Pons (tissue), 1 donor: Measurements from ENCODE around the gene AARS2.
"Not testable (repeated sequence)": the region's sequence is repeated elsewhere in the genome, so short reads cannot be mapped to it uniquely, and the experiment has no call there.

Source experiments
- DNase-seq: peaks from one replicate; pipeline ENCODE4 v3.0.0-alpha.2; 2016; ENCODE audit warnings: low spot score

Gene AARS2

DNA sequence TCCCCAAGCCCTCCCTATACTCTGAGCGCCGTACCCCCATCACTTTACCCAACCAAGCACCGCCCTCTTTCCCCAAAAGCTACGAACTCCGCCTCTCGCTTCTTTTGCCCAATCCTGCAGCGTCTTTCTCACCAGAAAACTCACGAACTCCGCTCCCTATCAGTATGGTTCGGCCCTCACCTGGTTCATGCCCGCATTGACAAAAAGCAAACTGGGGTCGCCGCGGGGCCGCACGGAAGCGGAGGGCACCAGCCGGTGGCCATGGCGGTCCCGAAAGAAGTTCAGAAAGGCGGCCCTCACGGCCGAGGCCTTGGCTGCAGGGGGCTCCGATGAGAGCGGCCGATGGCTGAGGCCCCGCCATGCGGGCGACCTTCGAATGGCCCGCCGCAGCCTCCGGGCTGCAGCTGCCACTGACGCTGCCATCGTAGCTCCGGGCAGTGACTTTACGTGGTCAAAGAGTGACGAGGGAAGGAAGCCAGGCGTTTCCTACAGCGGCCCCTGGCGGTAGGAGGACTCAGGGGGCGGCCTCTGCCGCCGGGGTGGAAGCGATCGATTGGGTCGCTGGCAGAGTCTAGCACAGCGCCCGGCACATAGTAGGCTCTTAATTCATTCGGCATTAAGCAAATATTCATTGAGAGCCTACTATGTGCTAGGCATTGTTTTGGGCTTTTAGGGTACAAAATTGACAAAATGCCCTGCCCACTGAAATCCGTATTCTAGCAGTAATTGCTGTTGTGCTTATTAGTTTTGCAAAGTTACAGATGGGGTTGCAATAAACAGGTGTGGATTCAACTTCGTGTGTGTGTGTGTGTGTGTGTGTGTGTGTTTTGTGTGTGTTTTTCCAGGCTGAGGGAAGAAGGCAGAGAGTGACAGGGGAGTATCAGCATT is at the start of gene AARS2:
Gene AARS2 (minus strand): TSS at position 447 of the 888 bp plus-strand sequence. CDS start 24 bp downstream, at position 423.
- DNase-seq: peak; percentile 74

DNA sequence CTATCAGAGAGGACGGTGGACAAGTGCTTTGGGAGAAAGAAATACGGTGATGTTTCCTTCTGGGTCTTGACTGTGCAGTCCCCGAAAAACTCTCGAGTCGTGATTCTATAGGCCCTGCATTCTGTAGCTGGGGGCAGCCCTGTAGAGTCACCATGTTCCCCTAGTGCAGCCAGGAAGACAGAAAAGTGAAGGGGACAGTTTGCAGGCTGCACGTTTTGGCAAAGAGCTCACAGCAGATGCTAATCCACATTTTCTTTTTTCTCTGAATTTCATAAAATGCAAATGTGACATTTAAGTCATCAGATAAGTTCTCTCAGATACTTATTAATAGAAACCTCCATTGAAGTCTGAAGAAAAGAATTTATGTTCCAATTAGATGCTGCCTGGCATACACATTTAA is 48.8 kb upstream of the AARS2 start:
- DNase-seq: no peak

DNA sequence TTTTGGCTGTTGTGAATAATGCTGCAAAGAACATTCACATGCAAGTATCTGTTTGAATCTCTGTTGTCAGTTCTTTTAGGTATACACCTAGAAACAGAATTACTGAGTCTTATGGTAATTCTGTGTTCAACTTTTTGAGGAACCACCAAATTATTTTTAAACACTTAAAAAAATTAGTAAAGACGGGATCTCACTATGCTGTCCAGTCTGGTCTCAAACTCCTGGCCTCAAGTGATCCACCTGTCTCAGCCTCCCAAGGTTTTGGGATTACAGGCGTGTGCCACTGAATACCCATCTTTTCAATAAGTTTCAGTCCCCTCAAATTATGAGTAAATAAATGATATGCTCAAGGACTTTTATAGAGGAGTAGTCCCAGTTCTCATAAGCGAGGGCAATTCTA is 46.8 kb upstream of the AARS2 start:
- DNase-seq: no peak

DNA sequence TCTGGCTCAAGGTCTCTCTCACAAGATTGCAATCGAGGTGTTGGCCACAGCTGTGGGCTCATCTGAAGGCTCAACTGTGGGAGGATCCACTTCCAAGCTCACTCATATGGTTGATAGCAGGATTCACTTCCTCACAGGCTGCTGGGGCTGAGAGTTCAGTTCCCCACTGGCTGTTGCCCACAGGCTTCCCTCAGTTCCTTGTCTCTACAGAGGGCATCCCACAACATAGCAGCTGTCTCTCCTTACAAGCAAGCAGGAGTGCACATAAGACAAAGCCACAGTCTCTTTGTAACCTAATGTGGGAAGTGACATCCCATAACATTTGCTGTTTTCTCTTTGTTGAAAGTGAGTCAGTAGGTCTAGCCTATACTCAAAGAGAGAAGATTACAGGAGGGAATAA is 43.3 kb upstream of the AARS2 start:
- no peak for DNase-seq

DNA sequence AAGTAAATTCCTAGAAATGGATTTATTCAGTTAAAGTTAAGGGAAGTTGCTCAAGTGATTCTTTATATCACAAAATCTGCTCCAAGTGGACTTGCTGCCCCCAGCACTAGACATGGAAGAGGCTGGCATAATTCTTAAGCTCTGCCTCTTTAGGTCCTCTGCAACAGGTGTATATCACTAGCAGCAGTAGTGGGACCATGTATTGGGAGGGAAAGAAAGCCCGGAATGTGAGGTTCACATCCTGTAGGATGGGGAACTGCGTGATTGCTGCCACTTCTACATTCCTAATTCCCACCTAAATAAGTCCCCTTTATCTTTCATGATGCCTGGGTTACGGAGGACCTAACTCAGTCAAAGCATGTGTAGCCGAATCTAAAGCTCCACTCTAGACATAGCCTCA is 42.5 kb upstream of the AARS2 start:
- no peak for DNase-seq

DNA sequence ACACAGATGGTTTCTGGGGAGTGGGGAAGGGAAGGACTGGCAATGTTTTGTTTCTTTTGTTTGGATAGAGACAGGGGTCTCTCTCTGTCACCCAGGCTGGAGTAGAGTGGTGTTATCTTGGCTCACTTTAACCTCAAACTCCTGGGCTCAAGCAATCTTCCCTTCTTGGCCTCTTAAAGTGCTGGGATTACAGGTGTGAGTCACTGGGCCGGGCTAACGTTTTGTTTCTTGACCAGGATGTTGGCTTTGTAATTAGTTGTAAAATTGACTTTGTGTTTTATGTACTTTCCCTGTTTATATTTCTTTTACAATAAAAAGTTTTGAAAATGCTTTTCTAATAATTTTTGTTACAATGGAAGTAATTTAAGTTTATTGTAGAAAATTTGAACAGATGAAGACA is 40.2 kb upstream of the AARS2 start:
- DNase-seq: no peak

DNA sequence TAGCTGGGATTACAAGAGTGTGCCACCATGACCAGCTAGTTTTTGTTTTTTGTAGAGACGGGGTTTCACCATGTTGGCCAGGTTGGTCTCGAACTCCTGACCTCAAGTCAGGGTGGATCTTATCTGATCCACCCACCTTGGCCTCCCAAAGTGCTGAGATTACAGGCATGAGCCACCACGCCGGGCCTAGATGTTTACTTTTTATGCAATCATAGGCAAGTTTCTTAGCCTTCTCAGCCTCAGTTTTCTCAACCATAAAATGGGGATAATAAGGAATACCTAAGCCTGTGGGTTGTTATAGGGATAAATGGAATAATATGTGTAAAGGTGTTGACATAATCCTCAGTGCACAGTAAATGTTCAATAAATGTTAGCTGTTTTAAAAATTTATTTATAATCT is 39.1 kb upstream of the AARS2 start:
- DNase-seq: no peak

DNA sequence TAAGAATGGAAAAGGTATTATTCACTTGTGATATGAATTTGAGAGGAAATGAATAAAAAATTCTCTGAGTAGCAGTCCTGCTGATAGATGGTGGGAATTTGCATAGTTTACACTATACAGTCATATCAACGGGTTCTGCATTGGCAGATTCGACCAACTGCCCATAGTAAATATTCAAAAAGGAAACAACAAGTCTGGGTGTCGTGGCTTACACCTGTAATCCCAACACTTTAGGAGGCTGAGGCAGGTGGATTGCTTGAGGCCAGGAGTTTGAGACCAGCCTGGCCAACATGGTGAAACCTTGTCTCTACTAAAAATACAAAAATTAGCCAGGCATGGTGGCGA is 37.5 kb upstream of the AARS2 start:
- DNase-seq: not testable (repeated sequence)

DNA sequence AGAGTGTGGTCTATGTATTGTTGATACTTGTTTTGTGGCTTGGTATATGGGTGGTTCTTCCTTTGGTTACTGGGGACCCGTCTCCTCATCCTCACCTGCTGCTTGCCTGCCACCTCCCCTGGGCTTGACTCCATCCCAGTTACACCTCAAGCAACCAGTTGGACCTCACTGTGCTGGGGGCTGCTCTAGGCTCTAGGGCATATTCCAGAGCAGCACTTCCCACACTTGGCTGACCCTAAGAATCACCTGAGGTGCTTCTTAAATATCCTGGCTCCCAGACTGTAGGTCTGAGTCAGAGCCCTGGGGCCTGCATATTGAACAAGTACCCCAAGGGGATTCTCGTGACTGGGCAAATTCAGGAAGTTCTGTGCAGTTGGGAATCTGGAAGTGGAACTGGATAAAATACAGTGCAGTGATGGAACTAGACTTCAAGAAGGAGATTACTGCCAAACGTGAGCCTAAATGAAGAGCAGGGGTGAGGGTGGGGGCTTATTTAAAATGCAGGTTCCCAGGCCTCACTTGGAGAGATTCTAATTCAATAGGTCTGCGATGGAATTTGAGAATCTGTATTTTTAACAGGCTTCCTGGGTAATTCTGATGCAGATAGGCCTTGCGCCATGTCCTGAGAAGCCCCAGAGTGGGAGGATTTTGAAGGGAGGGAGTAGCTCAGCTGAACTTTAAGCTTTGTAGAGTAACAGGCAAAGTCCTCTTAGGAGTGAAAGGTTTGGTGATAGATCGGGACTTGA is 36.9 kb upstream of the AARS2 start:
- DNase-seq: no peak

DNA sequence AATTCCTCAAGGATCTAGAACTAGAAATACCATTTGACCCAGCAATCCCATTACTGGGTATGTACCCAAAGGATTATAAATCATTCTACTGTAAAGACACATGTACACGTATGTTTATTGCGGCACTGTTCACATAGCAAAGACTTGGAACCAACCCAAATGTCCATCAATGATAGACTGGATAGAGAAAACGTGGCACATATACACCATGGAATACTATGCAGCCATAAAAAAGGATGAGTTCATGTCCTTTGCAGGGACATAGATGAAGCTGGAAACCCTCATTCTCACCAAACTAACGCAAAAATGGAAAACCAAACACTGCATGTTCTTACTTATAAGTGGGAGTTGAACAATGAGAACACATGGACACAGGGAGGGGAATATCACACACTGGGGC is 33.7 kb upstream of the AARS2 start:
- not testable (repeated sequence) for DNase-seq

DNA sequence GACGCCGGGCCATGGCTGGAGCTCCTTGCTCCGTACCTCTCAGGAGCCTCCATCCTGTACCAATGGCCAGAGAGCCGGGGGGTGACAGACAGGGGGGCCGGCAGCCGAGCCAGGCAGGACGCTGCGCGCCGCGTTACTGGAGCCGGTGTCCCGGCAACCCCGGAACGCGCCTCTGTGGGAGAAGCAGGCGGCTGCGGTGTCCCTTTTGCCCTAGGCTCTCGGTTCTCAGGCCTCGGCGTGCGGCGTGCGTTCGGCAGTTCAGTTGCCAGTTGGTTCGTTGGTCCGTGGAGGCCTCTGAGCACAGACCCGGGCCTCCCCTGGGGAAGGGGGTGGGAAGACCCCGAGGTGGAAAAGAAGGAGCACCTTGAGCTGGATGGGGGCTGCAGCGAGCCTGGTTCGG is 29.3 kb upstream of the AARS2 start, which contains the start of gene SPATS1:
Gene SPATS1 (plus strand): TSS at position 162 of the 400 bp plus-strand sequence. CDS start 446 bp downstream, outside the sequence.
- no peak for DNase-seq

DNA sequence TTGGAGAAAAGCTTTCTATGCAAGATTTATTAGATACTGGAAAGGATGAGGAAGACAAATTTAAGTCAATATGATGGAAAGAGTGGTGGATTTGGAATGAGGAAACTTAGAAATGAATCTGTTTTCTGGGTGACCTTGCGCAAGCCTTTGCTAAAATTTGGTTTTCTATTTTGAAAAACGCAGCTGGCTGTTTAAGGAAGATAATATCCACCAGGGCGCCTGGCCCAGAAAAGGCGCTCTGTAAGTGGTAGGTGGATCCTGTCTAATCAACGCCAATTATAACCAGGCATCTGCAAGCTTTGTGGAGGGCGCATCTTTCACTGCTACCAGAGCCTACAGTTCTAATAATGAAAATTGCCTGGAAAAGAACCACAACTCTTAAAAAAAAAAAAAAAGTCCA is 28.9 kb upstream of the AARS2 start:
- DNase-seq: no peak

DNA sequence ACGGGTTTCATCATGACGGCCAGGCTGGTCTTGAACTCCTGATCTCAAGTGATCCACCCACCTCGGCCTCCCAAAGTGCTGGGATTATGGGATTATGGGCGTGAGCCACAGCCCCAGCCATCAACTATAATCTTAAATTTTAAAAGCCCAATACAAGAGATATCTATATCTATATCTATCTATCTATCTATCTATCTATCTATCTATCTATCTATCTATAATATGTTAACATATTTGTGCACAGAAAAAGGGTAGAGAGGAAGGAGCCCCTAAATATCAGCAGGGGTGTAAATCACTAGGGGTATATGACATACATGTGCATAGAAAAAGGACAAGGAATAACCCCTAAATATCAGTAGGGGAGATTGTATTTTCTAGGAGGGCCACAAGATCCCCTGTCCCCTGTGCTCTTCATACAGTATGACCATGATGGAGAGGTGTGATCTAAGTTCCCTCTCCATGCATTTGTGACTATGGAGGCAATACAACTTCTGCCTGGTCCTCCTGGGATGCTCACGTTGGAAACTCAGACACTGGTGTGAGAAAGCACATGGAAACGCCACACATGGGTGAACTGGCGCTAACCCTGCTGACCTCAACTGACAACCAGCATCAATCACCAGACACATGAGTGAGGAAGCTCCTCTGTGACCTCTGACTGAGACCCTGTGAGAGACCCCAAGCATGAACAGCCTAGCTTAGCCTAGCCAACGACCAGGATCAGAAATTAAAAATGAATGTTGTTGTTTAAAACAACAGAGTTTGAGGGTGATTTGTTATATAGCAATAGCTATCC is 28.1 kb upstream of the AARS2 start:
- DNase-seq: no peak

DNA sequence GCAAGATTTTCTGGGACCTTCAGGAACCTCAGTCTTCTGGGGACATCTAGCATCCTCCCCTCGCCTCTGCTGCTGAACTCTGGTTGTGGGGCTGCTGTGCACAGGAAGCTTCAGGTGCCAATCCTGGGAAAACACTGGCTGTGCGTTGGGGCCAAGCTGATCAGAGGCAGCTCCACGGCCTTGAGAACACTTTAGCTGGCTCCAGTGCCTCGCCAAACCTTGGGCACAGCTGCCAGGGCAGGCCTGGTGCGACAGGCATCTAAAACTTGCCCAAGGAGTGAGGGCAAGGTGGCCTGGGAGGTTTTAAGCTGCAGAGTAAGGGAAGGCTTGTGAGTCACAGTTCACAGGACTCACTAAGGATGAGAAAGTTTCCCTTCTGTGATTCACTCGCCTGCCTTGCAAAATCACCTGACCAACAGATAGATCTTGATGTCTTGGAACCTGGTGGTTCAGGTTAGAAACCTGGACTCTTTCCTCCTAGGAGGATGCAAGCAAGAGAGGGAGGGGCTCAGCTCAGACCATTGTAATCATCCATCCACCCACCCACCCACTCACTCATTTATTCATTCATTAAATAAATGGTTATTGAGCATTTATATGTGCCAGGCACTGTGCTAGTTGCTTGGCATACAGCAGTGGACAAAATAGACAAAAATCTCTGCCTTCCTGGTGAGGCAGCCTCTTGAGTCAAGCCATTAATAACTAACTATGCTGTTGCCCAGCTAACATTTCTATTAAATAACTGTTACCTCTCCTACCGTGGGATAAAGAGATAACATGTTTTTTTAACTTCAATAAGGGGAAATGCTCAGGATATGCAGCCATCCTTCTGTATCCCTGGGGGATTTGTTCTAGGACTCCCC is 26.8 kb upstream of the AARS2 start:
- no peak for DNase-seq

DNA sequence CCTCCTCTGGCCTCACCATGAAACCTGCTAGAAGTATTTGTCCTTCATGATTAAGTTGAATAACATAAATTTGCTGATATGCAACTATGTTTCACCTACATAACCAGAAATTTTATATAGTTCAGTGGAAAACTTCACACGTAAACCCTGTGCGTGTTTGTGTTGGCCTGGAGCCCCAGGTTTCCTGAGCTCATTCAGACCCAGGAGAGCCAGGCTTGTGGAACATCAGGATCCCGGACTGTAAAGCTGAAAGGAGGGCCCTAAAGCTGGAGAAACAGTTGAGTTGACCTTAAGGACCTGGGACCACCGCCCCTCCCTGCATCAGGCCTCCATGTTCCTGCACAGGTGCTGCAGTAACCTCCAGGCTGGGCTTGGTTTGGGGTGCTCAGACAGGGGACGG is 26.2 kb upstream of the AARS2 start:
- no peak for DNase-seq

DNA sequence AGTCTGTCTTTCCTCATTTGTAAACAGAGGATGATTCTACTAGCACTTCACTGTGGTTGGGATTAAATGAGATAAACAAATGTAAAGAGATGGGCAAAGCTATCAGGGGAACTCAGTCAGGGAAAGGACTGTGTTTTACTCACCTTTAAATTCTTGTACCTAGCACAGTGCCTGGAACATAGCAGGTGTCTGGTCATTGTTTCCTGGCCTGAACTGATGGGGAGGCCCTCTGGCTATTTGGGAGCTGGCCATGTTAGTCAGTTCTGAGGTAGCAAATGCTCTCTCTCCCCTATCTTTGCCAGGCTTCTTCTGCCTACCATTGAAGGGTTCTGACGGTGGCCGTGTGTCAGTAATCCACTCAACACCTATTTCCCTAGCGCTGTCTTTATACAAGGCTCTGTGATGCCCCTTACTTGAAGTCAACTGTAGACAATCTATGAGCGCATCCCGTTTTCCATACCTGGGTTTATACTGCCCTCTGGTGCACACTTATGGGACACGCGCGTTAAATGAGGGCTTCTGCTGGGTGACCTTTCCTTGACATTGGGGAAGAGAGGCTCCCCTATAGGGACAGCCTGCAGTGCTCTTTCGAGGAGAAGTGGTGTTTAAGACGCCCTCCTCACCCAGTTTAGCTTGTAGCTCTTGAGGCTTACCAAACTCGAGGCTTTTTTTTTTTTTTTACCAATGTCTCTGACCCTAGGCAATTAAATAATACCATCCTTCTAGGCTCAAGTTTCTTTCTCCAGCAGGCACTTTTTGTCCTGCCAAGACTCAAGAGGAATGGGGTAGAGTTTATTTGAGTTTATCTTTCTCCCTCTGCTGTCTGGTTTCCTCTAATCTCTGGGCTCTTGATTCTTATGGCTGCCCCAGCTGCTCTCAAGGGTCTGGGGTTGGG is 25.3 kb upstream of the AARS2 start:
- DNase-seq: peak; percentile 80

DNA sequence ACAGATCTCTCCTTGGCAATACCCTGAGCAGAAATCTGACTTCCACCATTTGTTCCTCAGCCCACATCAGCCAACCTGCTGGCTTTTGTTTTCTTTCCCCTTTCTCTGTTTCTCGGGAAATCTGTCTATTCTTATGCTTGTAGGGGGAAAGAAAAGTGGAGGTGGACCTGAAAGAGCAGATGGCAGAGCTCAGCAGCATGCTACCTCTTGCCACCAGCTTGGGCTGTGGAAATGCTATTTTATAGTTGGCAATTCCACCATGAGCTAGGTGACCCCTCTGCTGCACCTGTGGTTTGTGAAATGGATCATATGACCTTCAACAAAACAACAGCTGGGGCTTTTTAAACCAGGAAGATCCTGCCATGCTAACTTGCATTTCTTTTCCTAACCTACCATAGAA is 22.5 kb upstream of the AARS2 start:
- DNase-seq: no peak

DNA sequence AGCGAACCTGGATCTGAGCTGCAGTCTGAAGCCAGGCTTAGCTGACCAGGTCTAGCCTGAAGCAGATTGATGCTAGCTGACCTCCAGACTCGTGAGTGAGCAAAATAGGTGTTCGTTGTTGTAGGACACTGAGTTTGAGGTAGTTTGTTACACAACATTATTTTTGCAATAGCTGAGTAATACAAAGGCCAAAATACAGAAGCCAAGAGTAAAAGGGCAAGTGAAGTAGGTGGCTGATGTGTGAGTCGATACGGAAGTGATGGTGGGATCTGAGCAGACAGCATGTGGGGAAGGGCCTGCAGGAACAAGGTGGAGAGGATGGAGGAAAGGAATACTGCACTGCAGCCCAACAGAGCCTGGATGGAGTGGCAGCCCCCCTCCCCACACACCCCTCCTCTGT is 20.8 kb upstream of the AARS2 start:
- no peak for DNase-seq

DNA sequence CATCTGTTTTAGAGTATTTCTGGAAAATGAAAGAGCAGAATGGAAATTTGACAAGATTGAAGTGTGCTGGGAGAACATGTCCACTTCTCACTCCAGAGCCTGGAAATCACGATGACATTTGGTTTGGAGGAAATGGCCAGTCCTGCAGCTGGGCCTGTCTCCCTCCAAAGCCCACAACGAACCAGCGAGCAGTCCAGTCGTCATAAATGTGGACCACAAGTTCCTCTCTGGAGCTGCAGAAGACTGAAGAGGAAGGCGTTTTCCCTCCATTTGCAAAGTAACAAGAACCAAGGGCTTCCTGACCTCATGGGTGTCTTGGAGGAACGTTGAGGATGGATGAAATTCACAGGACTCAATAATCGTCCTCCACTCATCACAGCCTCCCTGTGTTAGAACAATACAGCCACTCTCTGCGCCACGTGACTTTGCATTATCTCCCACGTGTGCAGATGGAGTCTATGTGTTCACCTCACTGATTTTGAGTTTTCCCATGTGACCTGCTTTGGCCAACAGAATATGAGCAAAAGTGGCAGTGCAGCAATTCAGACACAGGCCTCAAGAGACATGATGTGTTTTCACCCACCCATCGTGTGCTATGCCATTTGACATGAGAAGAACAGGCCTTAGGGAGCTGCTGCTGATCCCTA is 20.2 kb upstream of the AARS2 start:
- DNase-seq: no peak

DNA sequence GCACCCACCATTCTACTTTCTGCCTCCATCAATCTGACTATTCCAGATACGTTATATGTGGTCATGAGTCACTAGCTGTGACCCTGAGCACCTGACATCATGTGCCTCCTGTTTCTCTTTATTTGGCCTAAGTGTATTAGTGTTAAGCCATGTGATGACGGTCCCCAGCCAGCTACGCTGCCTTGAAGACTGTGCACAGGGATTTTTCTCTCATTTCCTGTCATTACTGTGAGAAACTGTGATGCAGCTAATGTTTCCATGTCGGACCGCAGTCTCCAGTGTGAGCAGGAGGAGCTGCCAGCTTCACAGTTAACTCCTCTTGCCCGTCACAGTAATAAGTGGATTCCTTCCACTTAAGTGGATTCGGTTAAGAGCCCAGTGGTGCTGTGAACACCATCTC is 19.4 kb upstream of the AARS2 start:
- DNase-seq: no peak
